MV-4-11 (cell line): ENCODE measurements around the gene DENND1A.
A peak's percentile ranks its signal among the peaks of the same experiment; 100 is the strongest.
"Not testable (repeated sequence)": the region's sequence is repeated elsewhere in the genome, so short reads cannot be mapped to it uniquely, and the experiment has no call there.

ENCODE experiments used
- DNase-seq: peaks from one replicate; lab custom pipeline; 2025; lab: John Stamatoyannopoulos, UW

Gene DENND1A

GRCh38 chr9:123929870-123930831 lies at the start of gene DENND1A:
DENND1A (minus strand) TSS chr9:123930126; CDS start chr9:123929905, 221 bp downstream.
- DNase-seq = peak; percentile 73

DNA sequence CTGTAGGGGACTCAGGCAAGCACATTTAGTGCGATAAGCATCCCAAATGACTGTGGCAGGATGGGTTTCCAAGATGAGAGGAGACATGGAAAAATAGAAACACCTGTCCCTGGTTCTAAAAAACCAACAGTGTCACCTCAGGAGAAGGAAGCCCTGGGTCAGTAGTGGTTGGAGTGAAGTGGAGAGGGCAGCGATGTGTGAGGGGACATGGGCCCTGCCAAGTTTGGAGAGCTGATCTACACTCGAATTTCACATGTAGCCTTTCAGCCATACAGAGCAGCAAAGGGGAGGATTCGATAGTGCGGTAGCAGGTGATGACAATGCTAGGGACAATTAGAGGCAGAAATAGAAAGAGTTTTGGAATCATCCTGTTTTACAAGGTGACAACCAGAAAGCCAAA lies 49.1 kb upstream of the DENND1A start:
- no peak for DNase-seq

- not testable (repeated sequence) for DNase-seq
Measured at GRCh38 chr9:123976579-123976978, 46.7 kb upstream of the DENND1A start.

DNA sequence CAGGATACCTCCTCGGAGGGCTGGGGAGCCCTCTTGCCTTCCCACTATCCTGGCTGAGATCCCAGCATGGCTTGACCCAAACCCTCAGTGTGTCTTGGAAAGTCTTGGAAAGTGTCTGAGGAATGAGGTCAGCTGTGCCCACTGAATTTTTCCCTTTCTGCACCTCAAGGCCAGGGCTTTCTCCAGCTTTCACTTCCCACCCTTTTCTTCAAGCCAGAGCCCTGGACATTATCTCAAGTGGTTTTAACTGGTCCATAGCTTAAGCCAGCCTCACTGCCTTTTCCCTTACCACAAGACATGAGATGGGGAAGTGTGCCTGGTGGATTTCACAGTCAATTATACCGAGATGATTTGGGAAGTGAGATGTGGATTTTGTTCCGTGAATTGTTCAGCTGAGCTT lies 45.9 kb upstream of the DENND1A start:
- peak; percentile 24 for DNase-seq

GRCh38 chr9:123974471-123974870 lies 44.5 kb upstream of the DENND1A start:
- DNase-seq = no peak

- DNase-seq = no peak
Measured at GRCh38 chr9:123973590-123974223, 43.8 kb upstream of the DENND1A start.

DNA sequence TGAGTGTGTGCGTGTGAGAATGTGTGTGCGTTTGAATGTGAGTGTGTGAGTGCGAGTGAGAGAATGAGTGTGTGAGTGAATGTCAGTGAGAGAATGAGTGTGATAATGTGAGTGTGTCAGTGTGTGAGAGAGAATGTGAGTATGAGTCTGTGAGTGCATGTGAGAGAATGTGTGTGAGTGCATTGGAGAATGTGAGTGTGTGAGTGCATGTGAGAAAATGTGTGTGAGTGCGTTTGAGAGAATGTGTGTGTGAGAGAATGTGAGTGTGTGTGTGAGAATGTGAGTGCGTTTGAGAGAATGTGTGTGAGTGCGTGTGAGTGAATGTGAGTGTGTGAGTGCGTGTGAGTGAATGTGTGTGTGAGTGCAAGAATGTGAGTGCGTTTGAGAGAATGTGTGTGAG lies 42.7 kb upstream of the DENND1A start:
- no peak for DNase-seq

GRCh38 chr9:123967323-123967722 lies 37.4 kb upstream of the DENND1A start:
- DNase-seq = no peak

GRCh38 chr9:123965801-123966686 lies 36.1 kb upstream of the DENND1A start:
- no peak for DNase-seq

- peak; percentile 46 for DNase-seq
Measured at GRCh38 chr9:123964761-123965160, 34.8 kb upstream of the DENND1A start.

GRCh38 chr9:123960965-123961364 lies 31.0 kb upstream of the DENND1A start:
- no peak for DNase-seq

GRCh38 chr9:123960366-123960765 lies 30.4 kb upstream of the DENND1A start:
- DNase-seq = no peak

GRCh38 chr9:123959787-123960186 lies 29.9 kb upstream of the DENND1A start:
- no peak for DNase-seq

GRCh38 chr9:123957731-123958130 lies 27.8 kb upstream of the DENND1A start:
- DNase-seq = no peak

GRCh38 chr9:123957168-123957721 lies 27.3 kb upstream of the DENND1A start:
- DNase-seq = no peak

DNA sequence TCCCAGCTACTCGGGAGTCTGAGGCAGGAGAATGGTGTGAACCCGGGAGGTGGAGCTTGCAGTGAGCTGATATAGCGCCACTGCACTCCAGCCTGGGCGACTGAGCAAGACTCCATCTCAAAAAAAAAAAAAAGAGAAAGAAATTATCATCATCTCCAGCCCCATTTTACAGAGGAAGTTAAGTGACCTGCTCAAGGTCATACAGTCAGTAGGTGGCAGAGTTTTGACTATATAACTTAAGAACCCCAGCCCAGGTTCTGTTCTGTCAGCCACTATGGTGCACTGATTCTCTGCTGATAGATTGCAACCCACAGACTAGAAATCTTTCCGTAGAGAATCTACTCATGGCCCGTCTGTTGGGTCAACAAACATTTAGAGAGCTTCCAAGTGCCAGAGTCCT lies 25.7 kb upstream of the DENND1A start:
- DNase-seq = no peak

- peak; percentile 55 for DNase-seq
Measured at GRCh38 chr9:123954518-123955280, 24.8 kb upstream of the DENND1A start.

GRCh38 chr9:123952641-123953495 lies 22.9 kb upstream of the DENND1A start:
- DNase-seq = no peak

DNA sequence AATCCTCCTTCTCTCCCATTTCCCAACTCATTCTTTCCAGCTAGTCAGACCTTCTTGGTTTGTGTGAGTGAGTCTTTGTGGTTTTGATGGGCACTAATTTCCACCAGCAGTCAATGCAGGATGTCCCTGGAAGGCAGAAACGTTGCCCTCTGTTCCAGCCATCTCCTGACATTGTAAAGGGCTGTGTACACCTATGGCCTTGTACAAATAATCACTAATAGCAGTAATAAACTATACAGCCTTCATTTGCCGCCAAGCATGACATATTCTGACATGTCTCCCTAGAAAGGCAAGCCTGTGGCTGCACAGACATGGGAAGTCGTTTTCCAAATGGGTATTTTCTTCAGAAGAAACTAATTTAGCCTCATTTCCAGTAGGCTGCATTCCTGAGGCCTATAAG lies 18.4 kb upstream of the DENND1A start:
- DNase-seq = no peak

DNA sequence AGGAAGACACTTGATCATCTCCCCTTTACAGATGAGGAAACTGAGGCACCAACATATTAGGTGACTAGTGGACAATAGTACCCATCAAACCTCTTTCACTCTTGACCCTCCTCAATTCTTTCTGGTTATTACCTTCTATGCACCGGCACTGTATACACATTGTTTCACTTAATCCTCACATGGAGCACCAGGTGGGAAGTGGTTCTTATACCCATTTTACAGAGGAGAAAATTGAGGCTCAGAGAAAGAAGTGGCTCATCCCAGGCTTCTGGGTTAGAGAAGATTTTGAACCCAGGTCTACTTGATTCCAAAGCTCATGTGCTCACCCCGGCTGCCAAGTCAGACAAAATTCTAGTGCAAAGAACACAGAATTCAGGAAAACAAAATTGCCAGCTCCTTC lies 17.4 kb upstream of the DENND1A start:
- no peak for DNase-seq
